NB4 (cell line): ENCODE measurements around the gene GABRG3.

Experiments used
- MYC ChIP-seq: IDR thresholded peaks from 2 replicates; pipeline ENCODE4 v1.6.1; 2011; ENCODE audit warnings: low read depth, low read length
- POLR2A ChIP-seq: IDR thresholded peaks from 2 replicates; pipeline ENCODE4 v1.6.1; 2011; ENCODE audit warnings: mild to moderate bottlenecking; ENCODE audit not compliant: insufficient read length; ENCODE audit errors: extremely low read depth
- TF ChIP-seq, protein P1 (sequence below): IDR thresholded peaks from one replicate; pipeline ENCODE4 v1.5.1; 2012; ENCODE audit warnings: low read depth, low read length
- TF ChIP-seq, protein P2 (sequence below): IDR thresholded peaks from 2 replicates; pipeline ENCODE4 v1.6.1; 2011; ENCODE audit warnings: low read depth, low read length

DNA sequence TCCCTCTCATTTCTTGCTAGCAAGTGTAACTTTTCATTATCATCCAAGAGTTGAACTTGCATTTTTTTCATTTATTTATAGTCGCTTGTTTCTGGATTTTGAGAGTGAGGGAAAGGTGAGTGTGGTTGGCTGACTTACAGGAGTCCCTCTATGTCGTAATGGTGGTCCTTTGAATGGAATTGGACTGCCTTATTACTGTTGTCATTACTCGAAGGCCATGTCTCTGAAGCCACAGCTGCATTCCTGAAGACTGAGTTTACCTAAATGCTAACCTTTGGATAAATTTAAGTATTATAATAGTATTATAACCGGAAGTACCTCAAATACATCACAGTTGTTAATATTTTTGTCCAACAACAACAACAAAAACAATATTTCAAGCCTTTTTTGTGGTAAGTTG lies 488.9 kb downstream of the GABRG3 start:
- TF ChIP-seq, protein P1, sequence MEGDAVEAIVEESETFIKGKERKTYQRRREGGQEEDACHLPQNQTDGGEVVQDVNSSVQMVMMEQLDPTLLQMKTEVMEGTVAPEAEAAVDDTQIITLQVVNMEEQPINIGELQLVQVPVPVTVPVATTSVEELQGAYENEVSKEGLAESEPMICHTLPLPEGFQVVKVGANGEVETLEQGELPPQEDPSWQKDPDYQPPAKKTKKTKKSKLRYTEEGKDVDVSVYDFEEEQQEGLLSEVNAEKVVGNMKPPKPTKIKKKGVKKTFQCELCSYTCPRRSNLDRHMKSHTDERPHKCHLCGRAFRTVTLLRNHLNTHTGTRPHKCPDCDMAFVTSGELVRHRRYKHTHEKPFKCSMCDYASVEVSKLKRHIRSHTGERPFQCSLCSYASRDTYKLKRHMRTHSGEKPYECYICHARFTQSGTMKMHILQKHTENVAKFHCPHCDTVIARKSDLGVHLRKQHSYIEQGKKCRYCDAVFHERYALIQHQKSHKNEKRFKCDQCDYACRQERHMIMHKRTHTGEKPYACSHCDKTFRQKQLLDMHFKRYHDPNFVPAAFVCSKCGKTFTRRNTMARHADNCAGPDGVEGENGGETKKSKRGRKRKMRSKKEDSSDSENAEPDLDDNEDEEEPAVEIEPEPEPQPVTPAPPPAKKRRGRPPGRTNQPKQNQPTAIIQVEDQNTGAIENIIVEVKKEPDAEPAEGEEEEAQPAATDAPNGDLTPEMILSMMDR, result no peak
- TF ChIP-seq POLR2A, result no peak
- TF ChIP-seq, protein P2, sequence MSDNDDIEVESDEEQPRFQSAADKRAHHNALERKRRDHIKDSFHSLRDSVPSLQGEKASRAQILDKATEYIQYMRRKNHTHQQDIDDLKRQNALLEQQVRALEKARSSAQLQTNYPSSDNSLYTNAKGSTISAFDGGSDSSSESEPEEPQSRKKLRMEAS, result no peak
- no peak for TF ChIP-seq MYC
